ENCODE results near the gene AMPD3. TPM values are rescaled to one million over a fixed set of nuclear protein-coding genes. Genes with fewer than 3 reads are reported as not detected.
A peak's percentile ranks its signal among the peaks of the same experiment; 100 is the strongest.

AMPD3 gene
- total RNA-seq, 1 donor from 2014 or later: 4.4 TPM

GRCh38 chr11:10459029-10459970 lies 4.2 kb downstream of the AMPD3 start:
- no peak for DNase-seq (ENCODE audit: low read depth)

GRCh38 chr11:10460611-10461275 lies 5.7 kb downstream of the AMPD3 start:
- no peak for DNase-seq (ENCODE audit: low read depth)

DNA sequence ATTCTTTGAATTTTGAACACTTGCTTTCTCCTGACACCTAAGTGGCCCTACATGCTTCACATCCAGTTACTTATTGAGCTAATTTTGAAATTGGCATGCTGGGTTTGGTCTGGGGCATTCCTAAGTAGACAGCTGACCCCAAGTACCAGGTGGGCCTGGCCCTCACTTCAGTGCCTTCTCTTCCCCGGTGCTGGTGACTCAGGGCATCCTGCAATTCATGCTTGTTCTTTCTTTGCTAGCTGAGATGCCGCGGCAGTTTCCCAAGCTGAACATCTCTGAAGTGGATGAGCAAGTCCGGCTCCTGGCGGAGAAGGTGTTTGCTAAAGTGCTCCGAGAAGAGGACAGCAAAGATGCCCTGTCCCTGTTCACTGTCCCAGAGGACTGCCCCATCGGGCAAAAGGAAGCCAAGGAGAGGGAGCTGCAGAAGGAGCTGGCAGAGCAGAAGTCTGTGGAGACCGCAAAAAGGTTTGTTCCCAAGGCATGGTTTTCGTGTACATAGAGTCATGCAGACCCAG lies 6.3 kb downstream of the AMPD3 start:
- peak; percentile 63 for DNase-seq (ENCODE audit: low read depth)

GRCh38 chr11:10462746-10463300 lies 7.8 kb downstream of the AMPD3 start:
- no peak for DNase-seq (ENCODE audit: low read depth)

GRCh38 chr11:10473371-10473770 lies 18.3 kb downstream of the AMPD3 start:
- DNase-seq (ENCODE audit: low read depth): no peak

- DNase-seq (ENCODE audit: low read depth): no peak
These were observed 19.5 kb downstream of the AMPD3 start for GRCh38 chr11:10474551-10474950.

- DNase-seq (ENCODE audit: low read depth): peak; percentile 40
These were observed 21.3 kb downstream of the AMPD3 start for GRCh38 chr11:10476342-10476741.

DNA sequence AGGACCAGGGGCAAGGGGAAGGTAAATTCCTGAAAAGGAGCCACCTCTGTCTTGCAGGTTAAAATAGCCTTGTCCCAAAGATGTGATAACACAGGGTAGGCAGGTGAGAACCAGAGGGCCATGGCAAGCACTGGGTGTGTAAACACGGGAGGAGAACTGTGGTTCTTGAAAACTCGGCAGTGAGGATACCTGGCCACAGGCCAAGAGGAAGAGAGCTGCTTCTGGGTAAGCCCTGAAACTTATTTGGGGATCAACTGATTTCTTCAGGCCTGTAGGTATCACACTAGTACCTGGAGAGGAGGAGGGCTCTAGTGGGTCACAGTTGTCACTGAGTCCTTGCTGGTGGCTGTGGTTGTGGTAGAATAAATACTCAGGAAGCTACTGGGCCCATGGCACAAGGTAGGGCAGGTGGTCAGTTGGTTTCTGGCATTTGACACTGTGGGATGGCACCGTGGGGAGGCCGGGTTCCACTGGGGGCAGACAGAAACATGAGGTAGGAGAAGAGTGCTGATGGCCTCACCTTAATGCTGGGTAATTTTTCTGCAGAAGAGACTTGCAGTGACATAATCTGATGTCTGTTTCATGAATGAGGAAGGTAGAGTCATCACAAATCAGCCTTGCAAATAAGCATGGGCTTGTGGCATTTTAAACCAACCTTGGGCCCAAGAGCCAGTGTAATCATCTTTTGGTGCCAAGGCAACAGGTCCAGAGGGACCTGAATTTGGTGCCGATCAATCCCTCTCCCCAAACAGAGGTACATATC lies 22.0 kb downstream of the AMPD3 start:
- peak; percentile 66 for DNase-seq (ENCODE audit: low read depth)

DNA sequence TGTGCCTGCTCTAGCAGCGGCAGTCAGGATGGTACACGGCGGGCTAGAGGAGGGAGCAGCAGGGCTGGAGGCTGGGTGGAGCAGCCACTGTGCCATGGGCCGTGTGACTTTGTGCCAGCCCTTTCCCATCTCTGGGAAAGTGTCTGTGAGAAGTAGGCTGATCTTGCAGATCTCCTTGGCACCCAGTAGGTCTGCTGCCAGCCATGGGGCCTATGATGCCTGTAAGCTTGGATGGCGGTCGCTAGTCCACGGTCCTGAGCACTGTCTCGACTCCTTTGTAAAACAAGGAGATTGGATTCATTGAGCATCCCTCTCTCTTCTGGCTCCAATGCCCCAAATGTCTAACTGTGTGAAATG lies 22.6 kb downstream of the AMPD3 start:
- DNase-seq (ENCODE audit: low read depth): no peak

GRCh38 chr11:10478066-10478465 lies 23.0 kb downstream of the AMPD3 start:
- peak; percentile 95 for DNase-seq (ENCODE audit: low read depth)

- no peak for DNase-seq (ENCODE audit: low read depth)
These were observed 23.8 kb downstream of the AMPD3 start for GRCh38 chr11:10478574-10479550.

DNA sequence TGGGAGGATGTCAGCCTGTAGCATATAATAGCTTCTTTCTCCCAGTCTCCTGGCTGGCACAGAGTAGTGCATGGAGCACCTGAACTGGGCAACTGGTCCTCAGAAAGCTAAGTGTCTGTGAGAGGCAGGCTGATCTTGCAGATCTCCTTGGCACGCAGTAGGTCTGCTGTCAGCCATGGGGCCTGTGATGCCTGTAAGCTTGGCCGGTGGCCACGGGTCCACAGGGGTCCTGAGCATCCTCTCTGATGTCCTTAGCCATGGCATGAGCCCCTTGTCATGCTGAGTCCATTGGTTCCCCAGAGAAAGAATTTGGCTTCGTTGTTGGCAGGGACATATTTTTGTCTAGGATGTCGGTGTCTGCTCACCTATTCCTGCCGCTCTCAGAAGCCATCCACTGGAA lies 25.0 kb downstream of the AMPD3 start:
- DNase-seq (ENCODE audit: low read depth): no peak

DNA sequence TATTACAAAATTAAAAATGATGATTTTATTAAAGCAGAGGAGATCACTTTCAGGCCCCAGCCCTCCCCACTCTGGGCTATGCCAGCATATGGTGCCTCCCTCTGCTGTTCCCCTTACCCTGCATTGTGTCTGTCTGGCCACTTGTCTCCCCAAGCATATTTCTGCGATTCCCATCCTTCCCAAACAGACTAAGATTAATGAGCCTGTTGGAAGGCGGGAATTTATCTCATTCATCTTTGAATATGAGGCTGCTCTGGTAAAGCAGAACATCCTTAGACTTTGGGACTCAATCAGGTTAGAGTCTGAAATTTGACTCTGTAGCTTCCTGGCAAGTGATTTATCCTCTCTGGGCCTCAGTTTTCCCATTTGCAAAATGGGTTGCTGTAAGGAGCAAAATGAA lies 25.7 kb downstream of the AMPD3 start:
- DNase-seq (ENCODE audit: low read depth): no peak

DNA sequence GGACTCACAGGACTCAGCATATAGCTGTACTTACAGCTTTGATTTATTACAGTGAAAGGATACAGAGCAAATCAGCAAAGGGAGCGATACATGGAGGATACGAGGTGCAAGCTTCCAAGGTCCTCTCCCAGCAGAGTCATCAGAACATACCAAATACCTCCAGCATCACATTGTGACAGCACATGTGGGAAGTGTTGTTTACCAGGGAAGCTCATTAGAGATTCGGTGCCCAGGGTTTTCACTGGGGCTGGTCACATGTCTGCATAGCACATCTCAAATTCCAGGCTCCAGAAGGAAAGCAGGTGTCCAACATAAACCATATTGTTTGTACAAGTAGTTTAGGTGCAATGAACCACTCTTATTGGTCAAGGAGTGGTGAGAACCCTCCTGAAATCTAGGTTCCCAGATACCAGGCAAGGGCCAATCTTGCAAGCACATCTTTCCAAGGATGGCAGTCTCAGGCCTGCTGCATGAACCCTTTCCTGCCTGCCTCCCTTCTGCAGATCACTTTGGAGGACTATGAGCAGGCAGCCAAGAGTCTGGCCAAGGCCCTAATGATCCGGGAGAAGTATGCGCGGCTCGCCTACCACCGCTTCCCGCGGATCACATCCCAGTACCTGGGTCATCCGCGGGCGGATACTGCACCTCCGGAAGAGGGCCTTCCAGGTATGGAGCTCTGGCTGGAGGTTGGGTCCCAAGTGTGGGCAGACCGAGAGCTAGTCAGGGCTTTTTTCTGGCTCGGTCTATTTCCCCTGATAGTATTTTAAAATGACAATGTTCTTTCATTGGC lies 26.7 kb downstream of the AMPD3 start:
- DNase-seq (ENCODE audit: low read depth): no peak

DNA sequence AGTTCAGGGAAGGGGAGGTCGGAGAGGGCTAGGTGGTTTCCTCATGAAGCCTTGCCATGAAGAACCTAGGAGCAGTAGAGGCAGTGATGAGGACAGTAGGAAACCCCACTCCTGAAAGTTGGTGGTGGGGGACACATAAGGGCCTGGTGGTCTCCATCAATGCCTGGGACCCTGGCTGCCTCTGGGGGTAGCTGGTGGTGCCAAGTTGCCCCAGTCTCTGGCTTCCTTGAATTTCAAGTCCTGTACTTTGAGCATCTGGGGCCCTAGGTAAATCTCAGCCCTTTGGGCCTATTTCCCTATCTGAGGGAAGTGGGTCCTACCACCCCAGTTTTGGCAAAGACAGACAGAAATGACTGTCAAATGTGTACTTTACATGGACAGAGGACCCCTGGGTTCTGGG lies 28.1 kb downstream of the AMPD3 start:
- DNase-seq (ENCODE audit: low read depth): no peak

GRCh38 chr11:10483584-10483983 lies 28.5 kb downstream of the AMPD3 start:
- no peak for DNase-seq (ENCODE audit: low read depth)

DNA sequence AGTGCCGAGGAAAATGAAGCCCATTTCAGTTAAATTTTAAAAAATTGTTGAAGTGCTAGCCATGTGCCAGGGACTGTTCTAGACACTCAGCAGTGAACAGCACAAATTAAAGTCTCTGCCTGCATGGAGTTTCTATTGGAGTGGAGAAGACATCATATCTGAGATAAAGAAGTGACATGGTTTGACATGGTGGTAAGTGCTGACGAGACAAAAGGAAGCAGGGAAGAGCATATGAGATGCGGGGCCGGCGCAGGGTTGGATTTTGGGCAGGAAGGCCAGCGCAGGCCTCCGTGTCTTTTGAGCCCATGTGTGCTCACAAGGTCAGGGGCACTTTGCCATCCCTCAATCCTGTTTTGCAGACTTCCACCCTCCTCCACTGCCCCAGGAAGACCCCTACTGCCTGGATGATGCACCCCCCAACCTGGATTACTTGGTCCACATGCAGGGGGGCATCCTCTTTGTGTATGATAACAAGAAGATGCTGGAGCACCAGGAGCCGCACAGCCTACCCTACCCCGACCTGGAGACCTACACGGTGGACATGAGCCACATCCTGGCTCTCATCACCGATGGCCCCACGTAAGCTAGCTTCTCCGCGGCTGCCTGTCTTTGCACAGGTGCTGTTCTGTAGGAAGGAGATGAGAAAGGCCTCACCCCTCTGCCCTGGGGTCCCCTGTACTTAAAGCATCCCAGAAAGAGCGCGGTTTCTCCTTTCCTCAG lies 29.6 kb downstream of the AMPD3 start:
- DNase-seq (ENCODE audit: low read depth): no peak

- no peak for DNase-seq (ENCODE audit: low read depth)
These were observed 30.6 kb downstream of the AMPD3 start for GRCh38 chr11:10485646-10486045.

Measured in myocyte (in vitro differentiated cells).